IPS DF 19.7 (cell line): ENCODE results near the gene CREB5.

Experiments used
- DNase-seq: peaks from one replicate; pipeline ENCODE4 v3.0.0-alpha.2; 2013; ENCODE audit warnings: low read depth, low spot score

Gene CREB5

DNA sequence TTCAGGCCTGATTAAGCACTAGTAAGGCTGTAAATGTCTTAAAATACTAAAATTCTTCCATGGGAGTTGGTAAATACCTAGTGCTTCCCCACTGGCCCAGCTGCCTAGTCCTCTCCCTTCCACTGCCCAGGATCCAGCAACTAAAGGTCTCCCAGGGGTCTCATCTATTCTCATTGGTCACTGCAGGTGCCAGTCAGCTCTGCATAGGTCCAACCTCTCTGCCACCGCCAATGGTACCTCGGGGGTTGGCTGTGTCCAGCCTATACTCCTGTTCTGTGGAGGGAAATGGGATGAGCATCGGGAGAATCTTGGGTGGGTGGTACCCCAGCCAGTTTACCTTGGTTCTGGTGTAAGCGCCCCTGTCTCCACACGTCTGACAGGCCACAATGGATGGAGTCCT, 6.1 kb upstream of the CREB5 start:
- DNase-seq = no peak

DNA sequence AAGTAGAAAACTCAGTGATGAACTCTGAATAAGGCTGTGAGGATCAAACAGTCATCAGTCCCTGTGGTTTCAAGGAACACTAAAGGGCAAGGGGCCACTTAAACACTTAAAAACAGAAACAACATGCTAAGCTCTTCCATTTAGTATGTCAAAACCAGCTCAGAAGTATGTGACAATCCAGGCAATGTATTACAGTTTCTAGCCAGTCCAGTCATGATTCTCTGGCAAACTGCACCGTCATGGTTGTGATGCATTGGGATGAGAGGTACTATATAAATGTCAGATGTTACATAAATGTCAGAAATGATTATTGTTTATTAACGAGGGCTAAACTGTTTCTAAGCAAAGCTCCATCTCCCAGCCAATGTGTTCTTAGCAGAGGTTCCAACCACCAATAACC, 4.7 kb upstream of the CREB5 start:
- DNase-seq = no peak

DNA sequence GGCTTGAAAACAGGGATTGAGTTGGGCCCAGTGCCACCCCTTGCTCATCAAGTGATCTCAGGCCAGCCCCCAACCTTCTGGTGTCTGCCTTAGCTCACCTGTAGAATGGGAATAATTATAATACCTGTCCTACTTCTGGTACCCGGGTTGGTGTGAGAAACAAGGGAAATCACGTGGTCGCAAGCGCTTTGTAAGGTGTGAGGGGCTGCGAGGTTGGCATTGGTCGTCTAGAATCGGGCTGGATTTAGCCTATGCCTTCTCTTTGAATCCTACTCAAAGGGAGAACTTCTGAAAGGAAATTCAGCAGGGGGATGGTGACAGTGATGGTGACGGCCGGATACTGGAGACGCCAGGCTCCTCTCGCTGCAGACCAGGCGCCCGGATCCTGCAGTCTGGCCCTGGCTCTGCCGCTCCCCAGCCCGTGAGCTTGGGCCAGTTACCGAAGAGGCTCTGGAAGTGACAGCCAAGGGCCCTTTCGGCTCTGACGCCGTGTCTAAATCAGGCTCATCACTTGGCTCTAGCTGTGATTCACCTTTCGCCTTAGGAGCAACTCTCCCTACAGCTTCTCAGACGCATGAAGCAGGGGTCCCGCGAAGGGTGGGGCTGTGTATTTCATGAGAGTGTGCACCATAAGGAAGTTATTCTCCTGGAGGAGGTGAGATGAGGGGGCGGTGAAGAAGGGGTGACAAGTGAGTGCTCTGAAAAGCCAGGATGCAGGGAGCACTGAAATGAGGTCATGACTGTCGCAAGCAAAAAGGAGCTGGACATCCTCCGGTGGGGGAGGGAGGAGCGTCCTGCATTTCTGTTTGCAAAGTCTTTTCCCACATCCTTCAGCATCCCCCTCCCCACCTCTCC, 4.0 kb upstream of the CREB5 start:
- no peak for DNase-seq

DNA sequence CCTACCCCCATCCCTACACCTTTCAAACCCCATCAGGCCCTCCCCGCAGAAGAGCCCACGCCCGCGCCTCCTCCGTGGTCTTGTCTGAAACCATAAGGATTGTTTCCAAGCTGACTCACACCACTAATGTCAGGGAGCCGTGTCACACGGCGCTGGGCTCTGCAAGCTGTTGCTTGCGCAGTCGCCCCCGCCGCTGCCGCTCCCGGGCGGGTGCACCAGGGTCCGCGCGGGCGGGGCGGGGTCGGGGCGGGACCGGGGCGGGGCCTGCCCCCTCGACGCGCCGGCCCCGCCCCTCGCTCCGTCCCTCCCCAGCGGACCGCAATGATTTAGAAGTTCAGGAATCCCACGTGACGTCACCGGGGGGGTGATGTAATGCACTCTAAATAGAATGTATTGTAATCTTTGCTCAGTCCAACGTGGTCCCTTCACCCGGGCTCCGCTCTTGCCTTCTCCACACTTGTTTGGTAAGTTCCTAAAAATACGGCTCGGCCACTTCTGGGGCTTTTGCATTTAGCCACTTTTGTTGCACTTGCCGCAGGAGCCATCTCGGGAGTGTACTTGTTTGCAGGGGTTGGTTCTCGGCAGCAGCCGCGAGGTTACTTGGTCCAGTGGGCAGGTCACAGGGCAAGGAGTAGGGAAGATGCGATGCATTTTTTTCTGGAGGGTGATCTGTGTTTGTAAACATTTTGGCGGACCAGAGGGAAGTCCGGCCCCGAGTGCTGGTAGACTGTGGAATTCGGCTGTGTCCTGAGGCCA, 3.2 kb upstream of the CREB5 start:
- DNase-seq = no peak

DNA sequence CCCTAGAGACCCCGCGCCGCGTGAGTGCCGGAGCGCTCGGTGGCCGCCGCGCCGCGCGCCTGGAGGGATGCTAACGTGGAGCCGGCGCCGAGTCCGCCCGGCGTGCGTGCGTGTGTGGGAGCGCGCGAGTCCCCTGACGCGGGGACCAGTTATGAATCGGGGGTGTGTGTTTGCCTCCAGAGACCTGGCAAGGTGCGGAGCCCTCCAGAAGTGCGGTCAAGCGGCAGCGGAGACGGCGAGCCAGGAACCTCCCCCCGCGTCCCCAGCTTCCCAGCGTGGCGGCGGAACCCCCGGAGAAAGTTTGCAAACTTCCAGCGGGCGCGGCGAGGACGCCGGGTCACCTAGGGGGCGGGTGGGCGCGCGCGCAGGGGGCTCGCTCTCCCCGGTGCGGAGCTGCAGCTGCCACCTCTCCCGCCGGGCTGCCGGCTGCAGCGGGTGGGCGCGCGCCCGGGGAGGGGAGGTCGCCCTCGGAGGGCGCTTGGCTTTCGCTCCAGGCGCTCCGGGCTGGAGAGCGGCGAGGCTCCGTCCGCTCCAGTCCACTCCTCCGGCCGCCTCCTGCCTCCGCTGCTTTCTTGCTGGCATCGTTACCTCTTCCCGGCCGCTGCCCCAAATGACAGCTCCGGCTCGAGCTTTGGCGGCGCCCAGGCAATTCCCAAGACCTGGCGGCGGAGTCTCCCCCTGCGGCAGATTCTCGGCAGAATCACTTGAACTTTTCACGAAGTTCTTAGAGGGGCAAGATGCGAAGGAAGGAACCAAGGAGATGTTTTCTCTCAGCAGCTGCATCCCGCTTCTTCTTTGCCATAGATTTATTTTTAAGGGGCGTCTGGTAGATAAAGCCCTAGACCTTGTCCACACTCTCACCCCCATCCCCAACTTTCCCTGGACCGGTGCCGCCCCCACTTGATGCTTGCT, 2.3 kb upstream of the CREB5 start:
- DNase-seq = no peak

DNA sequence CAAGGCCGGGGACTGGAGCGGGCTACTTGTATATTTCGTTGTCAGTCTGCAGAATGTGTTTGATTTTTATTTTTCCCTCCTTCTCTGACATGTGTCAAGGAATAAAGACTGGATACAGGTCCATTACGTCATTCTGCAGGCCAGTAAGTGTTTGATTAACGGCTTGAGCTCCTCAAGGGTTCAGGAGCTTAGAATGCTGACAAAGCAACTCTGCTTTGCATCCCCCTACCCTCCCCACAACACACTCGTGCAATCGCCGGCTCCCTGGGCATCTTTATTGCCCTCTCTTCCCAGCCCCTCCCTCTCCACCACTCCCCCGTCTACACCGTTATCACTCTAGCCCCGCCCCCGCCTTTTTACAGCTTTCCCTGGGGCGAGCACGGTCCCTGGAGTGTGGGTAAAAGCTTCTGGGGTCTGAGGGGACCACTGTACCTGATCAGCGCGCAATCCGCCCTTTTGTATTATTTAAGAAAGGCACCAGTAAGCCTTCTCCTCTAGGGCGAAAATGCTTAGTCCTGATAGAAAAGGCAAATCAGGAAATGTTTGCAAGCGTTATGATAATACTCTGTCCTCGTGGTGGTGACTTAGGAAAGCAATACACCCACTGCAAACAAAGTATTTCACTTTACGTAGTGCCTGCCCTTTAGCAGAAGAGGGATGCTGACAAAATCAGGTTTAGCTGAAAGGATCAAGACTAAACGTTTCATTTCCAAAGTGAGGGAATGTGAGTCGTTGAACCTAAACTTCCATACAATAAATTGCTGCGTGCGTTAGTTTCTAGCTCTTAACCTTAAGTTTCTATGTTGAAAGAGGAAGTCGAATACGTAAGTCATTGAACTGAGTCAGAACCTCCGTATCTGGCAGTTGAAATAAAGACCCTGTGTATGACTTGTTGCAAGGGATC, 1.4 kb upstream of the CREB5 start:
- no peak for DNase-seq

DNA sequence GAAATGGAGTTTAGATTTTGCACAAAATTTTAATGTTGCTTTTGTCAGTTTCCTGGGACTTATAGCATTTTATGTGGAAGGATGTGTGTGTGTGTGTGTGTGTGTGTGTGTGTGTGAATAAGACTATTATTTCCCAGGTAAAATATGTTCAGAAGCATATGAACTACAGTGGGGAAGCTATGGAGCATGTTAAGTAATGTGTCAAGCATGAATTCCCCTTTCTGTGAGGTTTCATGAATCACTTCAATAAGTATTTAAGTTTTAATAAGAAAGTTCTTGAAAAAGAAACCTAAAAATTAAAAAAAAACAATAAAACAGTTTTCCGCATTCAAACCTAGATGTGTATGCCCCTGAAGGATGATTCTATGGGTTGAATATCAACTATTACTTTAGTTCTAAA, 693 bp downstream of the CREB5 start:
- no peak for DNase-seq

DNA sequence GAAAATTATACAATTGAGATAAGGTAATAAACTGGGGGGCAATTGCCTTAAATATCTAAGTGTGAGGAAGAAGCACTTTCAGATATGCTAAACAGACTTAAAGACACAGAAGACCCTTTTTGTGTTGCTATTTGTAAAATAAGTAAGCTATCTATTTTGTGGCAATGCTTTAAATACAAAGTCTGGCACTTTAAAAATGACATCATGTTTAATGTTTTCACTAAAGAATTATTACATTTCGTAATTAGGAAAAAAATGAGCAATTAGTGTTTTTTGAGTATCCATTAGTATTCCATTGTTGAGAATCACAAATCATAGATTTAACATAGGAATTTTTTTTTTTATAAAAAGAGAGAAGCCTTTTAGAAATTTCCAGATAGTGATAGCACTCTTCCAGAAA, 2.1 kb downstream of the CREB5 start:
- no peak for DNase-seq

DNA sequence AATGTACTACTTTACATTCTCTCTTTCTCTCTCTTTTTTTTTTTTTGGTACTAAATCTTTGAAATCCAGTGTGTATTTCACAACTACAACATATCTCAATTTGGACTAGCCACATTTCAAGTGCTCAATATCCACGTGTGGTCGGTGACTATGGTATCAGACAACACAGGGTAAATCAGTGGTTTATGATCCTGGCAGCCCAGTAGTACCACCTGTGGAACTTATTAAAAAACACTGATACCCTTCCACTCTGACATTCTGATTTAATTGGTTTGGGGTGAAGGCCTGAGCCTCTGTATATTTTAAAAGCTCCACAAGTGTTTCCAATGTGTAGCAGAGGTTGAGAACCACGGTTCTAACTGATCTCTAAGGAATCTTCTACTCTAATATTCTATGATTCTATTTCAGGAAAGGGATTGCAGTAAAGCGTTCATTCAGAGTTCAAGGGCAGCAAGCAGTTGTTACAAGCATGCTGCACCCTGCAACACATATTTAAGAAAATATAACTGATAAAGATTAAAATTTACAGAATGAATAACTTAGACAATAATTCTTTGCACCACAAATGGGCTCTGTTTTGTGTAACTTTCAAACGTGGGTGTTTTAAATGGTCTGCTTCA, 5.1 kb downstream of the CREB5 start:
- DNase-seq = no peak

DNA sequence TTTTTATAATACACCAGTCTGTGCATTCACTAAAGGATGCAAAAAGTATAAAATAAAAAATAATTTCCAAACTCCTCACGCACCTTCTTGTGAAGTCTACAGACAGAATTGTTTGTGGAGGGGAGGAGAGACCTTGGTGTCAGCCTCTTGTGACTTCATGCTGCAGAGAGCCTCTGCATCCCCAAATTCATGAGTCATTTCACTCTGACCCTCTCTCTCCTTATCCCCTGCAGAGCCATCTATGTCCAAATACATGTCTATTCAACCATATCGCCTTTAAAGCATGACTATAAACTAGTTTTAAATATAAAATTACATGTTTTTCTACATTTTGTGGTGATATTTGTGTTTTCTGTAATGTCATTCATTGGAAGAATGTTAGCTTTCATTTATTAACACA, 6.0 kb downstream of the CREB5 start:
- DNase-seq = no peak

DNA sequence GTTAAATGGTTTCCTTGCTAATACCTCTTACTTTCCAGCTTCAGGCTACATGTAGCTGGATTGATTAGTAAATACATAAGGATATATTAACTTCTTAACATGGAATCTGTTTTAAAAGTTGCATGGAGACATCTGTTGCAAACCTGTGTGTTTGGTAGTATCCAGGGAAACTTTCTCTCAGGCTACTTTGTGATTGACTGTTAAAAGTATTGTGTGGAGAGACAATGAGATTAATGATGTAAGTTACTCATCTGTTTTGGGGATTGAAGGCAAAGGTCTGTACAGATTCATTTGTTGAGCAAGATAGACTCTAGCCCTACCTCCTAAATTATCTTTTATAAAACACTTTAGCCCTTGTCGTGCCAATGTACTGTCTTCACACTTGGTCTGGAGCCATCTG, 6.6 kb downstream of the CREB5 start:
- no peak for DNase-seq

DNA sequence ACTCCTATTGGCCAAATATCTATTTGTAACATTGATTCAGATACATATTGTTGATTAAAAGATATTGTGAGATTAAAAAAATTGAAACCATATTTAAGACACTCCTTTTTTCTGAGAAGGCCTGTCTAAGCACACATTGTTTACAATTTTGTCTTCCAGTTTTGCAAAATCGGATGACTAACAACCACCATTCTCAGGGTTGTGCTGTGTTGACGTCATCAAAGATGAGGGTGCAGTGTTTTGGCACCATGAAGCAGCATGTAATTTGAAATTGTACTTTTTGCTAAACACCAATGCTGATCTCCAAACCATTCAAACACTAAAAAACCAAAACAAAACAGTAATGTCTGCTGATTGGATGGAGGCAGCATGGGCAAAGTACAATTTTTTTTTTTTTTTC, 7.4 kb downstream of the CREB5 start:
- no peak for DNase-seq

DNA sequence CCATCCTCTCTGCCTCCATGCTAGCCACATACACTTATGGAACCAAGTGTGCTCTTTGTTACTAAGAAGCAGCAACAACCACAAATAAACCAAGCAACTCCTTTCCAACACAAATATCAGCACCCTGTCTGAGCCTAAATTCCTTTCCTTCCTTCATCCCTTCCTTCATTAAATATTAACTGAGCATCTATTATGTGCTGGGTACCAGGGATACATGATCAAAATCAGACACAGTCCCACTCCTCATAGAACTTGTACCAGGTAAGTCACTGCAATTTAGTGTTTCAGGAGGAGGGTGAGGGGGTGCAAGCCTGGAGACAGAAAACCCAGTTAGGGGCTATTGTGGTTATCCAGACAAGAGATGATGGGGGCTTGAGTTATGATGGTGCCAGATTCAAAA, 10.8 kb downstream of the CREB5 start:
- no peak for DNase-seq

DNA sequence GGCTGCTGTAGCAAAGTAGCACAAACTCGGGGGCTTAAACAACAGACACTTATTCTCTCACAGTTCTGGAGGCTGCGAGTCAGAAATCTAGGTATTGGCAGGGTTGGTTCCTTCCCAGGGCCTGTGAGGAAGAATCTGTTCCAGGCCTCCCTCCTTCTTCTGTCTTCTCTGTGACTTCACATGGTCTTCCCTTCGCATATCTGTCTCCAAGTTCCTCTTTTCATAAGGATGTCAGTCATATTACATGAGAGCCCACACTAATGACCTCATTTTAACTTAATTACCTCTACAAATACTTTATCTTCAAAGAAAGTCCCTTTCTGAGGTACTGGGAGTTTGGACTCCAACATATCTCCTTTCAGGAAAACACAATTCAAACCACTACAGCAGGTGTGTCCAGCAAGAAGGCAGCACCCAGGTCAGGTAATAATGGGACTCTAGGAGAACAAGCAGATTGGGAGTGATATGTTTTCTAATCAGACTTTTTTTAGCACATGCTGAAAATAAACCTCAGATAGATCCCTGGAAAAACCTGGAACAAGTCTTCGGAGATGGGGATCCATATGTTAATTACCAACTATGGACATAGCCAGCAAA, 11.7 kb downstream of the CREB5 start:
- no peak for DNase-seq

DNA sequence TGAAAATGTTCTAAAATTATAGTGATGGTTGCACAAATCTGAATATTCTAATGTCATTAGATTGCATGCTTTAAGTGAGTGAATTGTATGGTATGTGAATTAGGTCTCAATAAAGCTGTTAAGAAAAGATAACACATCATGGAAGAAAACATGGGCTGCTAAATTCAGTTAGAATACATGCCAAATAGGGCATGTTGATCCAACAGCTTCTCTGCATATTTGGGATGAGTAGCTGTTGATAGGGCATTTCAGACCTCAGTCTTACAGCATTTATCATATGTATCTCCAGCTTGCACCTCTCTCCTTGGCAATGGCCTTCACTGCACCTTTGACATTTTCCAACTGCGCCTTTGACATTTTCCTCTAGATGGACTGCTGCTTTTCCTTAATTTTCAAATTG, 13.2 kb downstream of the CREB5 start:
- no peak for DNase-seq

DNA sequence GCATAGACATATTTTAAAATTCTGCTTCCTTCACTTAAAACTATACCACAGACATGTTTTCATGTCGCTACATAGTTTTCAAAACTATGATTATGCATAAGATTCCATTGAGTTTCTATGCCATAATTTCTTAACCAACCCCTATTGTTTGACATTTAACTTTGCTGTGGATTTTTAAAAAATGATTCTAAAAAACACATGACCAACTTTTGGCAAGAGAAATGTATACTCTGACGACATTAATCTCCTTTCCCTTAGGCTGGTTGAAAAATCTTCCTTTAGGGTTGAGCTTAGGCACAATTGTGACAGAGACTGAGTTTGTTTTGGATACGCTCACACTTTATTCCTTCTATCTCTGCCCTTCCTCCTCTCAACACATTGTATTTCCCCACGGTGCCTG, 14.9 kb downstream of the CREB5 start:
- no peak for DNase-seq

DNA sequence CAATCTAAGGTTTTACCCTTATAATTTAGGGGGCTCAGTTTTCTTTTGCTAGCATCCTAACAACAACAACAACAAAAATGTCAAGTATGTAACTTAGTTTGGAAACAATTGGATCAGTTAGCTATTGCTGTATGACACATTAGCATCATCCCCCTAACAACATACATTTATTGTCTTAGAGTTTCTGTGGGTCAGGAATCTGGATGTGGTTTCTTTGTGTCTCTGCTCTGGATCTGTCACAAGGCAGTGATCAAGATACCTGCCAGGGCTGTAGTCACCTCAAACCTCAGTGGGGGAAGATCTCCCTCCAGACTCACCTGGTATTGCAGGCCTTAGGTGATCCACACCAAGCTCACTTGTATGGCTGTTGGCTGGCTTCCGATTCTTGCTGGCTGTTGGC, 18.3 kb downstream of the CREB5 start:
- no peak for DNase-seq

DNA sequence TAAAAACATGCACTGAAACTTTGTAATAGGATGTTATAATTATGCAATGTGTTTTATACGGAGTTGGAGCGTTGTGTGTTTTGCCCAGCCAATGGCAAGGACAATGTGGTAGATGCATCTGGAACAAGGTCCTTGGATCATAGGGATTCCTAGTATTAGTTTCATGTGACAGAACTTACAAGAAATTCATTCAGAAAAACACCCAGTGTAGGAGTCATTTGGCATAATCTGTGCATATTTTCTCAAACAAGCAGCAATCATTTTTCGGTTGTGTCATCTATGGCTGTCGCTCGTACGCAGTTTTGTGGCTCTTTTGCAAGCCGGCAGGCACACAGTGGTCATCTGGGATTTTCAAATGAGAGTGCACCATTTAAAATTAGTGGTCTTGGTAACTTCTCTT, 19.8 kb downstream of the CREB5 start:
- DNase-seq = no peak

DNA sequence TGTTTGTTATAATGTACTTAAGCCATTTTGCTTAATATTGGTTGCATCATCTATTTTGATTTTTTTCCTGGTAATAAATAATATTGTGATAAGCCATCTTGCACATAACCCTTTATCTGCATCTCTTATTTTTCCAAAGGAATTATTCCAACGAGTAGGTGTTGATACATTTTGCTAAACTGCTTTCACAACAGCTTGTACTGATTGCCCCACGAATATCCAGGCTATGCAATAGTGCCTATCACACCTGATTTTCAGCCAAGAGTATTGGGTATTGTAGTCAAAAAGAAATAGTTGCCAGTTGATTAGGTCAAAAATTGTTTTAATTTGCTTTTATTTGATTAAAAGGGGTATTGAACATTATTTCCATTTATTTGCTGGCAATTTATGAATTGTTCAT, 20.7 kb downstream of the CREB5 start:
- DNase-seq = no peak

DNA sequence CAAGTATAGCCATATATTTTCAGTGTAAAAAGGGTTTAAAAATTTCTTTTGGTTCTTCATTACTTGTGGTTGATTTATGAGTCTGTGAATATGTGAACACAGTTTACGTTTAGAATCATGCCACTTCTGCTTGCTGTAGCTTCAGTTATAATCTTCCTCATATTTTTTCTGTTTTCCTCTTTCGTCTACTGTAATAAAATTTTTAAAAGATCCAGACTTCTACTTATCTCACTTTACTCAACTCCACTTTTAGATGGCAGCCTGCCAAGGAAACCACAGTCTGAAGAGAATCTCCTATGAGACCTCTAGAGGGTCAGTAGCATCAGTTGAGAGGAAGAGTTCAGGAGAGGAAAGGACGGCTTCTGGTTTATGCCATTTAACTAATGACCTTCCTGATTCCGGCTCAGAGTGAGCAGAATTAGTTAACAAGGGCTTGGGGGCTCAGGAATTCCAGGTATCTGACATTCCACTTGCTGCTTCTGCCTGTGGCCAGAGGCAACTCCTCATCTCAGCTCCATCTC, 21.4 kb downstream of the CREB5 start:
- DNase-seq = peak; percentile 89
